Lower lobe of right lung (tissue), 2 donors: Measurements from ENCODE around the gene SCMH1. TPM values are rescaled to one million over a fixed set of nuclear protein-coding genes. Genes with fewer than 3 reads are reported as not detected.

Source experiments
- ATAC-seq, 2 donors: fragments of 200-7000 bp; cut with Tn5 transposase; one replicate each; pipeline ENCODE4 v1.9.1; 2020 to 2022; ENCODE audit warnings: mild to moderate bottlenecking in 2 of 2, moderate library complexity in 2 of 2
- DNase-seq: peaks from one replicate; pipeline ENCODE4 v3.0.0-alpha.2; 2020
- H3K27ac ChIP-seq: fragments of 200-600 bp; one replicate; pipeline ENCODE4 v1.8.0; 2022
- H3K27me3 ChIP-seq: fragments of 200-600 bp; one replicate; pipeline ENCODE4 v1.8.0; 2022; ENCODE audit warnings: low read depth
- H3K36me3 ChIP-seq: fragments of 200-600 bp; one replicate; pipeline ENCODE4 v1.8.0; 2022; ENCODE audit warnings: mild to moderate bottlenecking
- H3K4me1 ChIP-seq: fragments of 200-600 bp; one replicate; pipeline ENCODE4 v1.8.0; 2022
- H3K4me3 ChIP-seq: fragments of 200-600 bp; one replicate; pipeline ENCODE4 v1.8.0; 2022; ENCODE audit warnings: mild to moderate bottlenecking
- H3K9me3 ChIP-seq: fragments of 200-600 bp; one replicate; pipeline ENCODE4 v1.8.0; 2022
- intact Hi-C: fragments of 100-400 bp; cut with DNase I; formaldehyde crosslinking; loops from one replicate; pipeline ENCODE4 v1.11.0; 2022
- total RNA-seq: library from RNA; stranded (reverse); fragmentation: NEBNext Ultra II Directional; extraction: Animal tissue kit (Norgen Biotek cat#: 25700); gene quantifications from one replicate; pipeline ENCODE4 v1.2.1, GENCODE V29; 2021
- TF ChIP-seq, protein P1 (sequence below): fragments of 200-600 bp; IDR thresholded peaks from one replicate; pipeline ENCODE4 v1.8.0; 2022; ENCODE audit warnings: antibody characterized with exemption, mild to moderate bottlenecking
- donor health status: DM: no; HTN: yes; CAD: no; lungs with severe emphysema.

Gene SCMH1
- total RNA-seq, 1 donor from 2014 or later = 30.0 TPM

DNA sequence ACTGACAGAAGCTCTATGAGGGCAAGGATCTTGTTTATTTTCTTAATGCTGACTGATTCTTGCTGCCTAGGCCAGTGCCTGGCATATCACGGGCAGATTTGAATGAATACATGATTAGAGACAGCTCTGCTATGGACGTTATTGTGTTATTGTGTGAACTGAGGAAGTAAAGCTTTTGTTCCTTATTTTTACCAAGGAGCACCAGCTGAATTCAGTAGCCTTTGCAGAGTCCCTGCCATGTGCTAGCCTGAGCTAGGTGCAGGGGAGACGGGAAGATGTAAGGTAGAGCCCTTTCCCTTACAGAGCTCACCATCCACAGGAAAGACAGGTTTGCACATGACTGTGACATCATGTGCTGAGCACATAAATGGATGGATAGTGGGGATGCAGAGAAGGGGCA lies 36.0 kb upstream of the SCMH1 start:
- Histone ChIP-seq H3K27me3 (peaks cover 30% of the 10 kb centered on the region), H3K36me3 (no peaks in the 10 kb centered on the region), H3K4me1 (peaks cover 24% of the 10 kb centered on the region), H3K27ac (no peak overlapping the region), H3K4me3 (no peak overlapping the region), H3K9me3 (no peaks in the 10 kb centered on the region)
- intact Hi-C loops = no loop called here
- DNase-seq (no peak), ATAC-seq (no peak)
- TF ChIP-seq, protein P1, sequence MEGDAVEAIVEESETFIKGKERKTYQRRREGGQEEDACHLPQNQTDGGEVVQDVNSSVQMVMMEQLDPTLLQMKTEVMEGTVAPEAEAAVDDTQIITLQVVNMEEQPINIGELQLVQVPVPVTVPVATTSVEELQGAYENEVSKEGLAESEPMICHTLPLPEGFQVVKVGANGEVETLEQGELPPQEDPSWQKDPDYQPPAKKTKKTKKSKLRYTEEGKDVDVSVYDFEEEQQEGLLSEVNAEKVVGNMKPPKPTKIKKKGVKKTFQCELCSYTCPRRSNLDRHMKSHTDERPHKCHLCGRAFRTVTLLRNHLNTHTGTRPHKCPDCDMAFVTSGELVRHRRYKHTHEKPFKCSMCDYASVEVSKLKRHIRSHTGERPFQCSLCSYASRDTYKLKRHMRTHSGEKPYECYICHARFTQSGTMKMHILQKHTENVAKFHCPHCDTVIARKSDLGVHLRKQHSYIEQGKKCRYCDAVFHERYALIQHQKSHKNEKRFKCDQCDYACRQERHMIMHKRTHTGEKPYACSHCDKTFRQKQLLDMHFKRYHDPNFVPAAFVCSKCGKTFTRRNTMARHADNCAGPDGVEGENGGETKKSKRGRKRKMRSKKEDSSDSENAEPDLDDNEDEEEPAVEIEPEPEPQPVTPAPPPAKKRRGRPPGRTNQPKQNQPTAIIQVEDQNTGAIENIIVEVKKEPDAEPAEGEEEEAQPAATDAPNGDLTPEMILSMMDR = no peak

DNA sequence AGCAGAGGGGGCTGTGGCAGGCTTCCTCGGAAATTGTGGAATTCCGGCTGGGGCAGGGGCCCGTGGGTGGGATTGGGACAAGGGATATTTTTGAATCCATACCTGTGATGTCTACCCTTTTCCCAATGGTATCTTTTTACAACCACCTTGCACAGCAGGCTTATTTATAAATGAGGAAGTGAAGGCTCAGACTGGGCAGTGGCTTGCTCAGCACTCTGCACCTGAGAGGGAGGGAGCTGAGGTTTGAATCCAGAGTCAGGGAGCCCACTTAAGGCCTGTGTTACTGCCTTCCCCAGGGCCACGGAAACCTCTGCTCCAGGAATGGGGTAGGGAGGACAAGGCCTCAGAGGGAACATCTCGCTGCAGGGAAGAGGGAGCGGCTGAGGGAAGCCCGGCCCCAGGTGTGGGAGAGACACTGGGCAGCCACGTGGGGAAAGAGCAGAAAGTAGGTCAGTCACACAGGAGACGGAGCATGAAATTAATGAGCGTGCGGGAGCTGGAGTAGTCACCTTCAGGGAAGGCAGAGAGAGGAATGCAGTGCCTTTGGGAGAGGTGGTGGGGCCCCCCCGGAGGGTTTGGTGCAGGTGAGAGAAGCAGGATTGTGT lies 35.4 kb upstream of the SCMH1 start:
- no peak for ATAC-seq
- Histone ChIP-seq H3K9me3 (no peaks in the 10 kb centered on the region), H3K27ac (no peak overlapping the region), H3K4me1 (peaks cover 24% of the 10 kb centered on the region), H3K27me3 (peaks cover 26% of the 10 kb centered on the region), H3K4me3 (no peak overlapping the region), H3K36me3 (no peaks in the 10 kb centered on the region)
- intact Hi-C loops = no loop called here
- no peak for DNase-seq
- TF ChIP-seq, protein P1 = no peak

DNA sequence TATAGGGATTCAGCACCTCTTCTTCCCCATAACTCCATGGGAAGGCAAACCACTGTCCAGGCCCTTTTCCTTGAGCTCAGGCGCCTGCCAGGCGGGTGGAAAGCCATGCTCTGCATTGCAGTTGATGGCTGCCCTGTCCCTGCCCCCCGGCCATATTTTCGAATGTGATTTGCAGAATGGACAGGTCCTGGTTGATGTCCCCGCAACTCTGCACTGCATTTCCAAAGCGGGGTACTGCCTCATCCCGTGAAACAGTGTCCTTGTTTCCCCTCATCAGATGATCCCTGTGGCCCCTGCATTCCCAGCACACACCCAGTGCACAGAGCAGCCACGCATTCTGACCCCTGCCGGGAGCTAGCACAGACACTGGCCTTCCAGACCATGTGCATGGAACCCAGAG lies 33.7 kb upstream of the SCMH1 start:
- Histone ChIP-seq H3K36me3 (no peaks in the 10 kb centered on the region), H3K4me1 (peaks cover 21% of the 10 kb centered on the region), H3K27ac (no peak overlapping the region), H3K27me3 (peaks cover 24% of the 10 kb centered on the region), H3K9me3 (no peaks in the 10 kb centered on the region), H3K4me3 (no peak overlapping the region)
- ATAC-seq (no peak), DNase-seq (no peak)
- intact Hi-C loops = no loop called here
- TF ChIP-seq, protein P1 = no peak

DNA sequence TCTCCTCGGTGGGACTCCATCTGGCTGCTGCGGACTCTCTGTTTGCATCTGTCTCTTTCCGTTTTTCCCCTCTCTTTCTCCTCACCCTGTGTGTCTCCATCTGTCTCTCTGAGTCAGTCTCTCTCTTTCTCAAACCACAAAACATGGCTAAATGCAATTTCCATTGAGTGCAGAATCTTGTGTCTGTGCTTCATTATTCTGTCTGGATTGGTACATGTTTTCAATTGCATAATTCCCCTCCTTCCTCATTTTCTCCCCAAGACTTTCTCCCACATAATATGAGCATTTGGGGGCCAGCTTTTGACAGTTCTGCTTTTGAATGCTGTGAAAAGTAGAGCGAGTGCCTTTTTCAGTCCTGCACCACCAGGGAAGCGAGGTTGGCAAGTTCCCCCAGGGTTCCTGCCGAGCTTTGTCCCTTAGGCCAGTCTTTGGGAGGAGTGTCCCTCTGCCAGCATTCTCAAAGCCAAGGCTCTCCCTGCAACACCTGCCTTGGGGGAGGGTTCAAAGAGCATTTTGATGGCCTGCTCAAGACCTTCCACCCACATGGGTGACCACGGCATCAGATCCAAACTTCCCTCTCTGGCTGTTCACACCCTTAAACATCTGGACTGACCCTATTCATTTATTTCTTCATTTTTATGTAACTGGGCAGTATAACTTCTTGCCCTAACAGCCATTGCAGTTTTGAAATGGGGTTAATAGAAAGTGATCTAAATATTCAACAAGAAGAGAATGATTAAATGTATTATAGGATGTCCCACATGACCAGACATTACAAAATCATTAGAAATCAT lies 32.8 kb upstream of the SCMH1 start:
- intact Hi-C loops = no loop called here
- no peaks in the 10 kb centered on the region for H3K9me3 ChIP-seq
- H3K4me3 ChIP-seq = no peak overlapping the region
- no peaks in the 10 kb centered on the region for H3K36me3 ChIP-seq
- peaks cover 19% of the 10 kb centered on the region for H3K27me3 ChIP-seq
- no peak overlapping the region for H3K27ac ChIP-seq
- ATAC-seq = peak; percentile 70 to 73
- TF ChIP-seq, protein P1 = no peak
- peaks cover 15% of the 10 kb centered on the region for H3K4me1 ChIP-seq
- no peak for DNase-seq

DNA sequence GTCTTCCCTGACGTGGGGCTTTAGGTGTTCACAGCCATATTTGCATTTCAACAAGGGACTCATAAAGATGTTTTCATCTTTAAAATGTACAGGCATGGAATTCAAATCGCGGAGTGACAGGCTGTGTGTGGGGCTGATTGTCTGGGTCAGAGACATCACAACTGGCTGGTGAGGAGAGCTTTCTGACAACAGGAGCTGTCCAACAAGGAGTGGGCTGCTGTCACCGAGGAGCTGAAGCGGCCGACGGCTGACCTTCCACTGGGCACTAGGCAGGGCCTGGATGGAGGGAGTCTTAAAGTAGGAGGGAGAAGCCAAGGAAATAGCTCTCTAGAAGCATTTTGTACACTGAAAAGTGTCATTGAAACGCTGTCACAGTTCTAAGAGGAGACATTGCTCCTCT lies 30.5 kb upstream of the SCMH1 start:
- DNase-seq (no peak), ATAC-seq (no peak)
- Histone ChIP-seq H3K36me3 (no peaks in the 10 kb centered on the region), H3K4me1 (peaks cover 10% of the 10 kb centered on the region), H3K9me3 (no peaks in the 10 kb centered on the region), H3K4me3 (no peak overlapping the region), H3K27me3 (peaks cover 9% of the 10 kb centered on the region), H3K27ac (no peak overlapping the region)
- TF ChIP-seq, protein P1 = no peak
- intact Hi-C loops = no loop called here
